AG08395 (cell line): ENCODE results near the gene CSF2RB.

ENCODE experiments used
- DNase-seq: peaks from one replicate; pipeline ENCODE4 v3.0.0; 2012; ENCODE audit warnings: mixed read lengths, low spot score

CSF2RB gene

GRCh38 chr22:36891646-36892045 is 21.8 kb upstream of the CSF2RB start:
- DNase-seq, result no peak

- DNase-seq, result no peak
Measured at GRCh38 chr22:36892292-36892691, 21.1 kb upstream of the CSF2RB start.

GRCh38 chr22:36893262-36893661 is 20.2 kb upstream of the CSF2RB start:
- no peak for DNase-seq

- no peak for DNase-seq
Measured at GRCh38 chr22:36894266-36894665, 19.2 kb upstream of the CSF2RB start.

- no peak for DNase-seq
Measured at GRCh38 chr22:36897611-36898010, 15.8 kb upstream of the CSF2RB start.

- no peak for DNase-seq
Measured at GRCh38 chr22:36898690-36899089, 14.7 kb upstream of the CSF2RB start.

- DNase-seq, result no peak
Measured at GRCh38 chr22:36899498-36899897, 13.9 kb upstream of the CSF2RB start.

- no peak for DNase-seq
Measured at GRCh38 chr22:36900225-36900624, 13.2 kb upstream of the CSF2RB start.

GRCh38 chr22:36900880-36901279 is 12.5 kb upstream of the CSF2RB start:
- no peak for DNase-seq

GRCh38 chr22:36901411-36902142 is 11.9 kb upstream of the CSF2RB start:
- DNase-seq, result no peak

GRCh38 chr22:36902143-36902926 is 11.1 kb upstream of the CSF2RB start:
- DNase-seq, result no peak

GRCh38 chr22:36904260-36904880 is 9.1 kb upstream of the CSF2RB start:
- no peak for DNase-seq

- DNase-seq, result no peak
Measured at GRCh38 chr22:36907253-36908195, 5.9 kb upstream of the CSF2RB start.

- no peak for DNase-seq
Measured at GRCh38 chr22:36910461-36910860, 3.0 kb upstream of the CSF2RB start.

- DNase-seq, result peak; percentile 43
Measured at GRCh38 chr22:36911887-36912661, 1.4 kb upstream of the CSF2RB start.

GRCh38 chr22:36912694-36913426 is 568 bp upstream of the CSF2RB start:
- DNase-seq, result no peak

GRCh38 chr22:36914390-36914752 is 943 bp downstream of the CSF2RB start:
- DNase-seq, result no peak

GRCh38 chr22:36916034-36916433 is 2.6 kb downstream of the CSF2RB start:
- no peak for DNase-seq

- DNase-seq, result no peak
Measured at GRCh38 chr22:36918586-36919284, 5.3 kb downstream of the CSF2RB start.
